T-helper 1 cell (primary cell): Measurements from ENCODE around the gene CXCL17.

ENCODE experiments used
- DNase-seq, 5 donors: peaks; one replicate each; pipeline ENCODE4 v3.0.0-alpha.2; 2012 to 2020

CXCL17 gene

DNA sequence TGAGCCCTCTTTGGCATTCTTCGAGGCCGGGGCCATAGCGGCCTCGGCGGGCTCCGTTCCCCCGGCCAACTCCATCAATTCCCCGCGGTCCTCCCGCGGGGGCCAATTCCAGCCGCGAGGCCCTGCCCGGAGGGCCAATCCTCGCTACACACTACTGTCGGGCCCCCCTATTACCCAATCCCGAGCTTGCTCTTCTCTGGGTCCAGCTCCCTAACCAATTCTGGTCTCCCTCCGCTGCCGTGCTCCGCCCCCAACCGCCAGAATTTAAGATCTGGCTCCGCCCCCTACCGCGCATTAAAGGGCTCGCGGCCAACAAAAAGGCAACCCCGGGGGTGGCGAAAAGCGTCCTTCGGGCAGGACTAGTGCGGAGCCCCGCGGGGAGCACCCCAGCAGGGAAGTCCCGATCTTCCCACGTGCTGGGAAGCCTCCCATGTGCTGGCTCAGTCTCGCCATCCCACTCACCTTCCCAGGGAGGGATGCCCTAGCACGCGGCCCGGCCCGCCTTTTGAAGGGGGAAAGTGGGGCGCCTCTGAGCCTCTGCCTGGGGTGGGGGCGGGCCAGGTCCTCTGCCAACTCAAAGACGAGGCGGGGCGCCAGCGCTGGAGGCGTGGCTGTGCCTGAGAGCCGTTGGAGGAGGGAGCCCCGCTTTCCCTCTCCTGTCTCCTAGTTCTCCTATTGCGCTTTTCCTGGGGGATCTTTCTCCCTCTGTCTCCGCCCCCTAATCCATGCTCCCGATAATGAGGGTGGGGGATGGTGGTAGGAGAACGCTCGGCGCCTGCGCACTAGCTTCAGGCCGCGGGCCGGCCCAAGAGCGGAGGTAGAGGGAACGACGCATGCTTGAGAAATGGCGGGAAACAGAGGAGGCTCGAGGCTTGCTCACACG is 19.0 kb downstream of the CXCL17 start:
- peak; percentile 81 to 95 (median 88) for DNase-seq

GRCh38 chr19:42422901-42423461 is 19.8 kb downstream of the CXCL17 start:
- peak; percentile 20 to 55 (median 51) for DNase-seq

GRCh38 chr19:42422092-42422900 is 20.4 kb downstream of the CXCL17 start:
- no peak for DNase-seq

GRCh38 chr19:42421591-42422031 is 21.1 kb downstream of the CXCL17 start:
- no peak for DNase-seq

DNA sequence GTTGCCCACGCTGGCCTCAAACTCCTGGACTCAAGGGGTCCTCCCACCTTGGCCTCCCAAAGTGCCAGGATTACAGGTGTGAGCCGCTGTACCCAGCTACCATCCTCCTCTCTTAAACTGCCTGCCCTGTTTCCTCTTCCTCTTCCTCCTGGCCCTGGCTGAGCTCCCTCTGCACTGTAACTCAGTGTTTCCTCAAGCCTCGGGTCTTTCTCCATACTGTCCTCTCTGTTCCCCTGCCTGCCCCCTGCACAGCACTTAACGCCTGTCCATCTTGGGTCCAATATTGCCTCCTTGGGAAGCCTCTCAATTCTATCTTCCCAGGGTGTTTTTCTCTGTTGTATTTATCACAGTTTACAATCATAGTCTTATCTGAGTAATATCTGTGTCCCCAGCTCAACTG is 21.6 kb downstream of the CXCL17 start:
- DNase-seq, result no peak

DNA sequence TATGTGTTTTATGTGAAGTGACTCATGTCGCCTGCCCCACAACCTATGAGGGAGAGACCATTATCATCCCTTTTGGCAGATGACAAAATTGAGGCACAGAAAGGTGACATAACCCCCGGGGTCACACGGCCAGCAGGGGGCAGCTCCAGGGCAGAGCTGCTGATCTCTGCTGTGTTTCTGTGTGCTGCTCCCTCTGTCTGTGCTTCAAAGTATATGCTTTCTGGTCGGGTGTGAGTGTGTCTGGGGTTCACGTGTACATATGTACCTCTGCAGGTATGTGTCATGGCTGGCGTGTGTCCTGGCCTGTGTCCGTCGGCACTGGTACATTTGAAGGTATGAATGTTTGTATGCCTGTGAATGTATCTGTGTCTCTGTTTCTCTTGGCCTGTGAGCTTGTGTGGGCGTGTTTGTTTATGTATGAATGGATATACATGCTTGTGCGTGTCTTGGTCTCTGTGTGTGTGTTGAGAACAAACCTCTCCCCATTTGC is 22.6 kb downstream of the CXCL17 start:
- DNase-seq, result peak; percentile 53 to 81 (median 68)

DNA sequence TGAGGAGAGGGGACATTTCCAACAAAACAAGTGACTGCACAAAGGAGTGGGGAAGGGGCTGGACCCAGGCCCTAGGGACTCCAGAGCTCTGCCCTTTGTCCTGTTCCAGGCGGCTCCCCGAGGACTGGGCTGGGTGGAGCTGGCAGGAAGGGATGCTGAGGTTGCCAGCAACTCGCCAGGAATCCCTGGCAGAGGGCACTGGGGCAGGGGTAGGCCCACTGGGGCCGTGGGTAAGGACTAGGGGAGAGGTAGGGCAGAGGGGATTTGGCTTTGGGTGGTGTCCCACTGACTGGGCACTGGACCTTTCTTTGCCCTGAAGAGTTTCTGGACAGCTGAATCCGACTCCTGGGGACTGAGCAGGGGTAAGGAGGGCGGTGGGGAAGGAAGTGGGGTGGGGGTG is 23.4 kb downstream of the CXCL17 start:
- DNase-seq, result no peak

- DNase-seq, result no peak
Observed at GRCh38 chr19:42412661-42413076, 30.1 kb downstream of the CXCL17 start.

DNA sequence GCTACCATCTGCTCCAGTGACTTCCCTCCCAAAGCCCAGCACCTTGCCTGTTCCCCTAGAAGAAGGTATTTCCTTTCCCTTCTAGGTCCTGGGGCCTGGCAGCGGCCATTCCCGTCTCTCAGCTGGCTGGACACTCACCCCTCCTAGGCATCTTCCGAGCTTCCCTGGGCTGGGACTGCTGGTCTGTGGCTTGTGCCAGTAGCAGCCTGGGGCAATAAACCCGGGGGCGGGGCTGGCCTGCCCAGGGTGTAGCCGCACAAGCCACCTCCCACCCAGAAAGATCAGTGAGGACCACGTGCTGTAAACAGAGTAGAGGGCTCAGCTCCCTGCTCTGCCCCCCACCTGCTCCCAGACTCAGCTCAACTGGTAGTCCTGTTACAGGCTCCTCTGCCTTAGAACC is 30.5 kb downstream of the CXCL17 start:
- no peak for DNase-seq

DNA sequence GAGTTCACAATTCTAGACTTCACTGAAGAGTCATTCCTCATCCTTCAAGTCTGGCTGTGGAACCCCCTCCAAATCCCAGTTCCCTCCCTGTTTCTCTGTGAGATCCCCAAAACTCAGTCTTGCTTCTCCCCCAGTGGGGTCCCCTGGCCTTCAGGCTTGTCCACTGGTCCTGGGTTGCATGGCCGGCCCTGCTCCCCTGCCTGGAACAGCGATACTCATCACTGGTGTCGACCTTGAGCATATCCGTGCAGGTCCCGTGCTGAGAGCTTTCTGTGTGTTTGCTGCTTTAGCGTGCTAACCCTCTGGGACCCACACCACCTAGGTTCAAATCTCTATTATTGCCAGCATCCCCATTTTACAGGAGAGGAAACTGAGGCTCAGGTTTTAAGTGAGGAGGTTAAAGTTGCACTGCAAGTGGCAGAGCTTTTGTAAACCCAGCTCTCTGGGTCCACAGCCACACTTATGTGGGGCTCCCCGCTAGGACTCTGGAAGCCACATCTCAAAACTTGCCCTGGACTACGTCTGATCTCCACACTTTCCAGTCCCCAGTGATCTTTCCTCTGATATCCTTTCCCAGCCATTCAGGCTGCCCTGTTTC is 31.1 kb downstream of the CXCL17 start:
- DNase-seq, result no peak

DNA sequence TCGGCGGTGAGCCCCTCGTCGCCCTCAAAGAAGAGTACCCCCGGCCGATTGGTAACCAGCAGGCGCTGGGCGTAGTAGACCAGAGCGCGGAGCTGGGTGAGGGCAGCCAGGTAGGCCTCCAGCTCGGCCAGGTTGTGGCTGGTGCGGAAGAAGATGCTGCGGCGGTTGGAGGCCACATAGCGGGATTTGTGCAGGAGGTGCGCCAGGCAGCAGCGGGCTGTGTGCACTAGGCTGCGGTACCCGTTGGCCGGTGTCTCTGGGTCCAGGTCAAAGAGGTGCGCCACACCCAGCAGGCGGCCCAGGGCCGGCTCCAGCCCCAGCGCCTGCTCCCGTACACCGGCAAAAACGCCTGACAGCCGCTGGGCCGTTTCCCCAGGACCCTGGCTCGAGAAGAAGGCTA is 32.4 kb downstream of the CXCL17 start:
- no peak for DNase-seq

DNA sequence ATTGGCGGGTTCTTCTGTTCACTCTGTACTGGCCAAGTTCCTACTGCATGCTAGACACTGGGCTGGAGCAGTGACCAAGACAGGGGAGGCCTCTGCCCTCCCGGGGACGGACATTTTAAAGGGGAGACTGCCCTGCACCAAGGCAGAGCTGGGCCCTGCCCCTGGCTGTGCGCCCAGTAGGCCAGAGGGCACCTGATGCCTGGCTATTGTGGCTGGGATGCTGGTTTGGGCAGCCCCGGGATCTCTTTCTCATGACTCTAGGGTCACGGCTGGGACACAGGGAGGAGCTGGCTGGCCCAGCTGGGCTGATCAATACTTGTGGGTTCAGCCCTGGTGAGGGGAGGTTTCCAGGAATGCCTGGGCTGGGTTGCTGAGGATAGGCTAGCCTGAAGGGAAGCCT is 33.3 kb downstream of the CXCL17 start:
- DNase-seq, result no peak

- DNase-seq, result no peak
Observed at GRCh38 chr19:42407816-42408175, 35.0 kb downstream of the CXCL17 start.

DNA sequence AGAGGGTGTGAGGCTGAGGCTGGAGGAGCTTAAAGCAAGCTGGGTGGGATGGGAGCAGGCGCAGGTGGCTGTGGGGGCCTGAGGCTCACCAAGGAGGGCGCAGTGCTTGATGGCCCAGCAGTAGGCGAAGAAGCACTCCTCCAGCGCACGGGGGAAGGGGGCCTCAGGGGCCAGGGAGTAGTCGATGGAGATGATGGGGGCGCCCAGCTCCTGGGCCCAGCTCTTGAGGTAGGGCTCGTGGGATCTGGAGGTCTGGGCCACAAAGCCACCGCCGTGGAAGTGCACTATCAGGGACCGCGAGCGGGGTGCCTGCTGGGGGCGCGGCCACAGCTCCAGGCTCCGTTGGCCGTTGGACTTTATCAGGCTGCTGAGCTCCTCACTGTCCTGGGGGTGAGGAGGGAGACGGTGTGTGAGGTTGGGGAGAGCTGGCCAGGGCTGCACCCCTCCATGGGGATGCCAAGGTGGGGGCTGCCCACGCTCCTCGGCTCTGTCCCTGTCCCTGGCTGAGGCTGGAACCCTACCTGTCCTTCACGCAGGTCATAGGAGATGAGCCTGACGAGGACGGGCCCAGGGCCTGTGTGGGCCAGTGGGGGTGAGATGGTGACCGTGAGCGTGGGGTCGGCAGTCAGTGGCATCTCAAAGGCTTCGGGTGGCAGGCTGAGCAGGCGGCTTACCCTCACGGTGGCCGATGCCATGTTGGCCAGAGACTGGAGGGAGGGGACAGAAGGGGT is 35.5 kb downstream of the CXCL17 start:
- no peak for DNase-seq

- no peak for DNase-seq
Observed at GRCh38 chr19:42406111-42406510, 36.6 kb downstream of the CXCL17 start.

- DNase-seq, result no peak
Observed at GRCh38 chr19:42403586-42403985, 39.2 kb downstream of the CXCL17 start.

DNA sequence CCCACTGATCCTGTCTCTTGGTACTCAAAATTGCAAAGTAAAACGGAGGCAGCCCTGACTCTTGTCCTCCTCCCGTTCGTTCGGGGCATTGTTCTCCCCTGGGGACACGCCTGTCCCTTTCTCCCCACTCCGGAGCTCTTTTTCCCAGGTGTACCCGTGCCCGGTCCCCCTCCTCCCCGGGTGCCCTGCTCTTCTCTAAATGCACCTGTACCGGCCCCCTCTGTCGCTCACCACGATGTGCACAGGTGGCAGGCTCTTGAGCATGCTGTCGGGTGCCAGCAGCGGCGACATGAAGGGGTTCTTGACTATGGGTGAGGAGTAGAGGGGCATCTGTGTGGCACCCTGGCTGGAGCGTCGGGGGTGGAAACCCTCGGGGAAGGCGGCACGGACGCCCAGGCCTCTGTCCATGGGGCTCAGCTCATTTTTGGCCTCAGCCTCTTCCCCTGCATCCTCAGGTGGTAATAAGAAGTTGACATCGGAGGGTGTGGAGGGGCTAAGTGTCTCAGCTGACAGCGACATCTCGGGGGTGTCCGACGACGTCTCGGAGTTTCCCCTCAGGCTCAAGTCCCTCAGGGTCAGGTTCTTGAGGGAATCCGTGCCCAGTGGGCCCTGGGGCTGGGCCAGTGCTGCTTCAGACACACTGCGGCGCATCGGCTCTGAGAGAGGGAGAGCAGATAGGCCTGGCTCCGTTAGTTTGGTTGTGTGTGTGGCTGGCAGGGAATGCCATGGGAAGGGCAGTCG is 40.2 kb downstream of the CXCL17 start:
- no peak for DNase-seq

- DNase-seq, result peak; percentile 59 to 77 (median 70)
Observed at GRCh38 chr19:42401365-42402303, 41.1 kb downstream of the CXCL17 start.

DNA sequence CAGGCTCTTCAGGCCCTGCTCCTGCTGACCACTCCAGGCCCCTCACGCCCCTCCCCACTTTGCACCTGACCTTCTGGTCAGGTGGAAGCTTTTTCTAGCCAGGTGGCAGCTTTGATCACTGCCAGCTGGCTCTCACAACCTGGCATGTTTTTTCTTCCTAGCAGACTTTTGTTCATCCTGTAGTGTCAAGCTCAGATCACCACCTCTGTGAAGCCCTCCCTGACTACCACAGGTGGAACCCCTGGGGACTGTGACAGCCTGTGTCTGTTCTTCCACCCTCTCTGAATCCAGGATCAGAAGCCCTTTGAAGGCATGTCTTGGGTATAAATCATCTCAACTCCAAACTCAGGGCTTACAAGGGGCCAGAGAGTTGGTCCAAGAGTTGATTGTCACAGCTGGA is 42.3 kb downstream of the CXCL17 start:
- no peak for DNase-seq
